NCI-H2227 (cell line): ENCODE measurements around the gene ROBO1.
"Not testable (repeated sequence)": the region's sequence is repeated elsewhere in the genome, so short reads cannot be mapped to it uniquely, and the experiment has no call there.

ENCODE experiments used
- DNase-seq: peaks from one replicate; lab custom pipeline; 2025; ENCODE audit not compliant: unreplicated experiment; lab: John Stamatoyannopoulos, UW

ROBO1 gene

DNA sequence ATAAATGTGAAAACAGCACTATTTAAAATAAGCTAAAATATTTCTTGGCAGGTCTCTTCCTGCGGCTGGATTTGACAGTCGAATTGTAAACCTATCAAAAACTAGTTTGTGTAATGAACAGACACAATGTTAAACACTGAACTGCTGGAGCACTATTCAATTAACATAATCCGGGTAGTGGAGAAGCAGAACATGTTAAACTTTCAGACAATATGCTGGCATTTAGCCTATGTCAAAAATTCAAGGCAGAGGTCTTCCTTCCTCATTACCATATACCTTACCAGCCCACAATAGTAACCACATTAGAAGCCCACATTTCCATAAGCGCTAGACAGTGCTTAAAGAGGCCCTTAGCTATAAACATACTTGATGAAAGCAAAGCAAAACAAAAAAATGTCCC lies 1042.9 kb downstream of the ROBO1 start:
- no peak for DNase-seq

GRCh38 chr3:78724364-78724763 lies 1043.4 kb downstream of the ROBO1 start:
- DNase-seq, result not testable (repeated sequence)

DNA sequence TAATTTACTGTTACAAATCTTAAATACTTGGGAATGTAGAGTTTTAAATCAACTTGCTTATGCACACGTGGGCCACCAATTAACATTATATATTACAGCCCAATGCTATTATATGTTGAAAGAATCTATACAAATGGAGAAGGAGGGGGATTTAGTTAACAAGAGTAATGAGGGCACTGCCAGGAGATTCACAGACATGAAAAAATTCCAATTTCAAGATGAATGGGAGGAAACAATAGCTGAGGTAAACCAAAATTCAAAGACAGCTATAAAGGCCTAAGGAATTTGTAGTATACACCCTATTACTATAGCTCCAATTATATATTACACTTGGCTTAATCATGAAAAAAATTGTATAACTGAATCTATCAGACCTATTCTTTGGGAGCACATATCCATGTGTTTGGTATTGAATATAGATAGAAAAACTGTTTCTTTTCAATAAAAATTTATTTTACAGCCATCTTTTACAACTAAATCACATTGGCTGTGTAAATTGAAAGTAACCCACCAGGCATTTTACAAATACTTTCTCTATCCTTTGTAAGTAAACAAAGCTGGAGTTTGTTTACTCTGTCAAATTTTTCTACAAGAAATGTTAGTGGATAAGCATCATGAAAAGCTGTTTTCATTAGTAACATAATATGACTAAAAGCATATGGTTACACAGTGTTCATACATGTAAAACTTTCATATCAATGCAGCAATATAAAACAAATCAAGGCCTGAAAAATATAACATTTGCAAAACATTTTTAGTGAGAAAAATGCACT lies 1045.8 kb downstream of the ROBO1 start:
- no peak for DNase-seq

DNA sequence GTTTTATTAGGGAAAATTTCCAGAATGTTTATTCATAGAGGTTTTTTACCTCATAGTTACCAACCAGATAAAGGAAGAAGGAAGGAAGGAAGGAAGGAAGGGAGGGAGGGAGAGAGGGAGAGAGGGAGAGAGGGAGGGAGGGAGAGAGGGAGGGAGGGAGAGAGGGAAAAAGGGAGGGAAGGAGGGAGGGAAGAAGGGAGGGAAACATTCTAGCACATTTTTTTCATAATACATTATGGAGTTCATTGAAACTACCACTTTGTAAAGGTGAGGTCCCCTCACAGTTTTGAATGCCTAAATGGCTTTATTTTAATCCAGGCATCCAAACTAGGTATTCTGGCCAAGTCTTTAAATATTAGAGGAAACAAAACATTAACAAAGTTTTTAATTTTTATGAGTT lies 1049.1 kb downstream of the ROBO1 start:
- DNase-seq, result no peak

- DNase-seq, result no peak
Observed at GRCh38 chr3:78717041-78717440, 1050.8 kb downstream of the ROBO1 start.

- no peak for DNase-seq
Observed at GRCh38 chr3:78712941-78713340, 1054.9 kb downstream of the ROBO1 start.

- DNase-seq, result no peak
Observed at GRCh38 chr3:78712270-78712669, 1055.5 kb downstream of the ROBO1 start.

DNA sequence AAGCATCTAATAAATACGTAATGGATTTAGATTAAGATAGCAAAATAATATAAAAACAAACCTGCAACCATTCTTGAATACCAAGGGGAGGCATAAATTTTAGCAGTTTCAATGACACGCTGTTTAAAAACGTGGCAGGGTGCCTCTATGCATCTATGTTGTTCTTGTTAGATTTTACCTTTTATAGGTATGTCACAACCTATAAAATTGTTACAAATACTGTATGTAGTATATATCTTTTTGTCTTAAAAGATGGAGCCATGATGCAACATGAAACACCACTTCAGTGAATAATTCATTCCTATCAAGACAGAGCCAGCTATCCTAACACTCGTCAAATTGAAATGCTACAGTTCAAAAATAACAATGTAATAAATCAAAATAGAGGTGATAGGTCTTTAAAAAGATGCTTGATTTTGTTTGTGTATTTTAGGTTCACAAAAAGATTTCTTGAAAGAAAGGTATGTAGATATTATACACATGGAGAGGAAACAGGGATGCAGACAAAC lies 1059.2 kb downstream of the ROBO1 start:
- DNase-seq, result no peak

DNA sequence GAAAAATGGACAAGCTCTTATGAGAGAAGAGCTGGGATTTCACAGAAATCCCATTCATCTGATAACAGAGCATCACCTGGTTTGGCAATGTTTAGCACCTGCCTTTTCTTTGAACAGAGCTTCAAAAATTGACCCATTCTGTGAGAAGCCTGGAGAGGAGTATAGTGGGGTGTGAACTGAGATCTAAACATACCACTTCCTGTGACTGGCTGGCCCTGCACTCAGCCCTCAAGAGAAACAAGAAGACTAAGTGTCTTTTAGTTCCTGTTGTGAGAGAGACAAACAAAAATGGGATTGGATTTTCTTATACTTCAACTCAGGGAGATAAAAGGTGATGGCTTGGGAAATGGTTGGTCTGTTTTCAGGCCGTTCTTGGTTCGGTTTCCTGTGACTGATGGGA lies 1060.2 kb downstream of the ROBO1 start:
- no peak for DNase-seq

- no peak for DNase-seq
Observed at GRCh38 chr3:78706906-78707523, 1060.8 kb downstream of the ROBO1 start.

GRCh38 chr3:78703944-78704343 lies 1063.9 kb downstream of the ROBO1 start:
- no peak for DNase-seq

- no peak for DNase-seq
Observed at GRCh38 chr3:78701537-78701936, 1066.3 kb downstream of the ROBO1 start.

DNA sequence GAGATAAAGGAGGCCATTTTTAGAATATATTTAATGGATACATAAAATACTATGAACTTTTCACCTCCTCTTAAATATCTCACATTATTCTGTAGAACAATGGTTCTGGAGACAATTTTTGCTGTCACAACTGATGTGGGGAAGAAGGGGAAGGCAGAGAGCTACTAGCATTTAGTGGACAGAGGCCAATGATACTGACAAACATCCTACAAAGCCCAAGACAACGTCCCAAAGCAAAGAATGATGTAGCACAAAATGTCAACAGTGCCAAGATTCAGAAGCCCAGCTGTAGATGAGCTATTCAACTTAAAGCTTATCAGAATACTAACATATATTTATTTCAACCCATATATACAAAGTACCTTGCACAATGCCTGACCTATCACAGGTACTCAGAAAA lies 1069.4 kb downstream of the ROBO1 start:
- no peak for DNase-seq

DNA sequence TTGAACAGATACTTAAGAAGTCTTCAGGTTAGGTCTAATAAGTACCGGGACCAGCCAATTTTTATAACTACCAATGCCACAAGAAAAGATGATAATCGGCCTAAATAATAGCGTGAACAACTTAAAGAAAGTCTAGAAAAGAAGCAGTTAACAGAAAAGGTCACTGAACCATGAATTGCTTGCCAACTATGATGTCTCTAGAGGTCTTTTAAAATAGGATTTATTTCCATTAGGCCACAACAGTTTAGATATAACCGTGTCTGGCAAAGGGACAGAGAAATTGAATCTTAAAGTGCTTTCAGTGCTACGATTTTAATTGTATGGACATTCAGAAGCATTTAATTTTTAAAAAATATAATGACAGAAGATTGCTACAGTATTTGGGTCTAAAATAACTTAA lies 1070.4 kb downstream of the ROBO1 start:
- peak; percentile 62 for DNase-seq

GRCh38 chr3:78690766-78691165 lies 1077.0 kb downstream of the ROBO1 start:
- DNase-seq, result no peak

DNA sequence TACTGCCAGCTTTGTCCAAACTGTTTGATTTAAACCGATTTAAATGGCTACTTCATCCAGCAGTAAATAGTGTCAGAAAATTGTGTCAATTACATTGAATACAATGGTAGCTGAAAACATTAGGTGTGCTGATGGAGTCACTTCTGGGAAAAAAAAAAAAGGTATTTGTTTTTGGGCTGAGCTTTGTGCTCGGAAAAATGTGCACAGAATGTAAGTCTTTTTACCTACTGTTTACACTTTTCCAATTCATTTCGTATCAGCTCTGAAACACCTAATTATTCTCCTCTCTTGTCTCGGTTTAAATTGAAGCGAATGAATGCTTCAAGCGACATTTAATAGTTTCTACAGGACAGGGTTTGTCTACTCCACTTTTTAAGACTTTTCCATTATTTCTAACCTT lies 1078.4 kb downstream of the ROBO1 start:
- peak; percentile 18 for DNase-seq

GRCh38 chr3:78687520-78687919 lies 1080.3 kb downstream of the ROBO1 start:
- no peak for DNase-seq

DNA sequence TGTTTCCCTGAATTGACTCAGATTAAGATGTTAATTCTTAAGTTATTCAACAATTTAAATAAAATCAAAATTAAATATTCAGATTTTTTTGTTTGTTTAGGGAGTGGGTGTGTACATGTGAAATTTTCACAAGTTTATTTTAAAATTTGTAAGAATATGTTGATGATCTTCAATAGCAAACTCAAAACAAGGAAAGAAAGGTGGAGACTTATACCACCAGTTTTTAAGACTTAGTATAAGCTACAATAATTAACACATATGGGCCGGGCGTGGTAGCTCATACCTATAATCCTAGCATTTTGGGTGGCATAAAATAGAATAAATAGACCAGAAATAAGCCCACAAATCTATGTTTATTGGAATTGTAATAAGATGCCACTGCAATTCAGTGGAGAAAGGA lies 1084.5 kb downstream of the ROBO1 start:
- no peak for DNase-seq

DNA sequence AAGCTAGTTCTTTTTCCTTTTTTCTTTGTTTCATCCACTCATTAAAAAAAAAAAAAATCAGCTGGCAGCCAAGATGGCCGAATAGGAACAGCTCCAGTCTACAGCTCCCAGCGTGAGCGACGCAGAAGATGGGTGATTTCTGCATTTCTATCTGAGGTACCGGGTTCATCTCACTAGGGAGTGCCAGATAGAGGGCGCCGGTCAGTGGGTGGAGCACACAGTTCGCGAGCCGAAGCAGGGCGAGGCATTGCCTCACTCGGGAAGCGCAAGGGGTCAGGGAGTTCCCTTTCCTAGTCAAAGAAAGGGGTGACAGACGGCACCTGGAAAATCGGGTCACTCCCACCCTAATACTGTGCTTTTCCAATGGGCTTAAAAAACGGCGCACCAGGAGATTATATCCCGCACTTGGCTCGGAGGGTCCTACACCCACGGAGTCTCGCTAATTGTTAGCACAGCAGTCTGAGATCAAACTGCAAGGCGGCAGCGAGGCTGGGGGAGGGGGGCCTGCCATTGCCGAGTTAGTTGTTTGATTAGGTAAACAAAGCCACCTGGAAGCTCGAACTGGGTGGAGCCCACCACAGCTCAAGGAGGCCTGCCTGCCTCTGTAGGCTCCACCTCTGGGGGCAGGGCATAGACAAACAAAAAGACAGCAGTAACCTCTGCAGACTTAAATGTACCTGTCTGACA lies 1092.5 kb downstream of the ROBO1 start:
- DNase-seq, result not testable (repeated sequence)

DNA sequence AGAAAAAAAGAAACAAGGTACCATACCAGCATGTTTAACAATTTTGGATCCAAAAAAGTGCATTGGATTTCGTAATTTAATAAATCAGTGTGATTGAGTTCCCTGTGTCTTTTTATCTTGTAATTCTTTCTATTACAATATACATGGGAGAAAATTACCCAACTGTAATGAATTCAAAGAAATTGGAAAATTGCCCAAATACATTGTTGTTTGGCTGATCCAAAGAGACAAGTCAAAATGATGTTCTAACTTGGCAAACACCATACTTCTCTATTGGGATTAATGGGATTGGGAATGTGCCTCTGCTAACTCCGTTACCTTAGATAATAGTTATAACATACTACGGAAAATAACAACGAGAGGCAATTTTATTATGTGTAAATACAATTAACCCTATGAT lies 1097.1 kb downstream of the ROBO1 start:
- no peak for DNase-seq

GRCh38 chr3:78670094-78670493 lies 1097.7 kb downstream of the ROBO1 start:
- no peak for DNase-seq

GRCh38 chr3:78668302-78668701 lies 1099.5 kb downstream of the ROBO1 start:
- no peak for DNase-seq
